ENCODE measurements around the gene APEH.
A peak's percentile ranks its signal among the peaks of the same experiment; 100 is the strongest.

The APEH gene

DNA sequence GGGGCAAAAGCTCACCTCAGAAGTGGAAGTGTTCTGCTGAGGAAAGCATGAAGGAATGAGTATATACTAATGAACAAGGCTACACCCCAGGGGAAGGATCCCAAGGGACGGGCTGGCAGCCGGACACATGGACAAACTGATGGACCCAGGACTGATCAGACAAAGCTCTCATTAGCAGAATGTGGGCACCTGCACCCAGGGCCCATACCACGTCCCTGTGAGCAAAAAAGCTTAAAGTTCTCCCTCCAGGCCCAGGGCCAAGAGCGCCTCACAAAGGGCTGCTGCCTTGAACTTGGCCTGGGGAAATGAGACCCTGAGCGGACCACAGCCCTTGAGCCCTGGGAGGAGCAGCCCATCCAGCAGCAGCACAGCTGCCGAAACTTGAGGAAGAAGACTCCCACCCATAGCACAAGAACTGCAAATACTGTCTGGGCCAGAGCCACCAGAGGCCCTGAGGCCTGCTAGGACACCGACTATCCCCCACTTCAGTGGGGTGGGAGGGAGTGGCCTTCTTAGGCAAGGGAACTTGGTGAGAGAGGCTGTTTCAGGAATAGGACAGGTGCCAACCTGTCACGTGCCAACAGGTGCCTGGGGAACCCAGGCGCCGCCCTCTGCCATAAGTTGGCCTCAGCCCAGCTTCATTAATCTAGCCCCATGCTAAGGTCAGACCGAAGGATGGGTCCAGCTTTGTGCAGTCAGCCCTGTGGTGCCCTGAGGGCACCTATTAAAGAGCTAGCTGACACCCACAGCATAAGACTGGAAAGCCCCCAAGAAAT is 51.9 kb downstream of the APEH start:
- peak overlapping the region in 1 of 2 donors; percentile 97 for H3K27ac ChIP-seq
- TF ChIP-seq, protein P1, sequence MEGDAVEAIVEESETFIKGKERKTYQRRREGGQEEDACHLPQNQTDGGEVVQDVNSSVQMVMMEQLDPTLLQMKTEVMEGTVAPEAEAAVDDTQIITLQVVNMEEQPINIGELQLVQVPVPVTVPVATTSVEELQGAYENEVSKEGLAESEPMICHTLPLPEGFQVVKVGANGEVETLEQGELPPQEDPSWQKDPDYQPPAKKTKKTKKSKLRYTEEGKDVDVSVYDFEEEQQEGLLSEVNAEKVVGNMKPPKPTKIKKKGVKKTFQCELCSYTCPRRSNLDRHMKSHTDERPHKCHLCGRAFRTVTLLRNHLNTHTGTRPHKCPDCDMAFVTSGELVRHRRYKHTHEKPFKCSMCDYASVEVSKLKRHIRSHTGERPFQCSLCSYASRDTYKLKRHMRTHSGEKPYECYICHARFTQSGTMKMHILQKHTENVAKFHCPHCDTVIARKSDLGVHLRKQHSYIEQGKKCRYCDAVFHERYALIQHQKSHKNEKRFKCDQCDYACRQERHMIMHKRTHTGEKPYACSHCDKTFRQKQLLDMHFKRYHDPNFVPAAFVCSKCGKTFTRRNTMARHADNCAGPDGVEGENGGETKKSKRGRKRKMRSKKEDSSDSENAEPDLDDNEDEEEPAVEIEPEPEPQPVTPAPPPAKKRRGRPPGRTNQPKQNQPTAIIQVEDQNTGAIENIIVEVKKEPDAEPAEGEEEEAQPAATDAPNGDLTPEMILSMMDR (IDR thresholded peaks at IDR 0.05), result no peak
- no peak overlapping the region for H3K4me3 ChIP-seq
- DNase-seq (ENCODE audit: low spot score), result no peak

DNA sequence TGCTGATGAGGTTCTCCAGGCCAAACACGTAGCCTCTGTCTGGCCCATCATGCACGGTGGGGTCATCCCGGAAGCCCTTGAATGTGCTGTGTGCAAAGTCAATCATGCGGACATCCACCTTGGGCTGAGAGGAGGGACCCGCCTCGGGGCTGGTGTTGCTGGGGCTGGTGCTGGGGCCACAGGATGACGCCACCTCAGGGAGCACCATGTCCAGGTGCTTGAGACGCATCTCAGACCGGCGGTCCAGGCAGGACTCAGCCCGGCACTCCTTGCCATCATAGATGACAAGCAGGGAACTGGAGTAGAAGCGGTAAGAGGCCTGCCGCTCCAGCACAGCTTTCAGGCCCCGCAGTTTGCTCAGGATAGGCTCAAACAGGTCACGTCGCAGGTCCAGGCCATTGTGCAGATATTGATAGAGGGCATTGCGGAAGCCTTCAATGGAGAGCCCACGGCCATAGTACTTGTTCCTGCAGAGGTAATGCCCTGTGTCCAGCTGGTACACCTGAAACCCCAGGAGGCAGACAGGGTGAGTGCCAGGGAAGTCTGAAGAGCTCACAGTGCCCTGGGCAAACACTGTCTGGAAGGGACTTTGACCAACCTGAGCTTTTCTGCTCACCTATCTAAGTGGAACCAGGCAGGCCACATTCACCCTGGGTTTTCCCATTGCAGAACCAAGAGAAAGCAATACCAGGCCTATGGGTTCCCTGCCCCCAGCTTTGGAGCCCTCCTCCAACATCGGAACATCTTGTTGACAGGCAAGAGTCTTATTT is 53.2 kb downstream of the APEH start:
- DNase-seq (ENCODE audit: low spot score), result no peak
- TF ChIP-seq, protein P1 (IDR thresholded peaks at IDR 0.05), result no peak
- Histone ChIP-seq H3K4me3 (no peak overlapping the region), H3K27ac (no peak overlapping the region)

DNA sequence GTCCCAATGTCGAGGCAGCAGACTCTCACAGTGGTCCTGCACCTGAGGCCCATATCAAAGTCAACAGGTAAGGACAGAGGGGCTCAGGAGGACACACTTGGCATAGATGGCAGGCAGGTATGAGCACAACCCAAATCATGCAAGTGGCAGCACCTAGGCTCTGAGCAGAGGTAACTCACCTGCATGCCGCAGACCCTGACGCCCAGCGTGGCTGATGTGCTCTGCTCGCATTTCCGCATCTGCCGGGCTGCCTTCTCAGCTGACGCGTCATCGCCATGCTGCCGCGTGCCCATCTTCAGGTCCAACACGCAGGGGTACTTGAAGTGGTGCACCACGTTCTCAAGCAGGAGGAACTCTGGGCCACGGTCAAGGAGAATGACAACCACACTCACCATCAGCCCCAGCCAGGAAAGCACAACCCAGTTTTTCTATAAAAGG is 53.8 kb downstream of the APEH start:
- no peak overlapping the region for H3K4me3 ChIP-seq
- TF ChIP-seq, protein P1 (IDR thresholded peaks at IDR 0.05), result no peak
- H3K27ac ChIP-seq, result no peak overlapping the region
- no peak for DNase-seq (ENCODE audit: low spot score)

DNA sequence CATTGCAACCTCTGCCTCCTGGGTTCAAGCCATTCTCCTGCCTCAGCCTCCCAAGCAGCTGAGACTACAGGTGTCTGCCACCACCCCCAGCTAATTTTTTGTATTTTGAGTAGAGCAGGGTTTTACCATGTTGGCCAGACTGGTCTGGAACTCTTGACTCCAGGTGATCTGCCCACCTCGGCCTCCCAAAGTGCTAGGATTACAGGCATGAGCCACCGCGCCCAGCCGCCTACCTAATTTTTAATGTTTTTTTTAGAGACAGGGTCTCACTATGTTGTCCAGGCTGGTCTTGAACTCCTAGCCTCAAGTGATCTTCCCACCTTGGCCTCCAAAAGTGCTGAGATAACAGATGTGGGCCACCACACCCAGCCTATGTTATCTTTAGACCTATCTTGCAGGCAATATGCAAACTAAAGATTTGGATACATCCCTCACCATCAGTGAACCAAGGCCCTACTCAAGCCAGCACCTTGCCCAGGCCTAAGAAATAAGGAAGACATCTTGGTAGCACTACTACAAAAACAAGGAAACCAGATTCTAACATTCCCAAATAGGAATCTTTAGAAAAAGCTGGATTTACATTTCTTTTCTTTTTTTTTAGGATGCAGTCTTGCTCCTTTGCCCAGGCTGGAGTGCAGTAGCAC is 55.9 kb downstream of the APEH start:
- no peak for DNase-seq (ENCODE audit: low spot score)
- no peak overlapping the region for H3K27ac ChIP-seq
- TF ChIP-seq, protein P1 (IDR thresholded peaks at IDR 0.05), result no peak
- no peak overlapping the region for H3K4me3 ChIP-seq

DNA sequence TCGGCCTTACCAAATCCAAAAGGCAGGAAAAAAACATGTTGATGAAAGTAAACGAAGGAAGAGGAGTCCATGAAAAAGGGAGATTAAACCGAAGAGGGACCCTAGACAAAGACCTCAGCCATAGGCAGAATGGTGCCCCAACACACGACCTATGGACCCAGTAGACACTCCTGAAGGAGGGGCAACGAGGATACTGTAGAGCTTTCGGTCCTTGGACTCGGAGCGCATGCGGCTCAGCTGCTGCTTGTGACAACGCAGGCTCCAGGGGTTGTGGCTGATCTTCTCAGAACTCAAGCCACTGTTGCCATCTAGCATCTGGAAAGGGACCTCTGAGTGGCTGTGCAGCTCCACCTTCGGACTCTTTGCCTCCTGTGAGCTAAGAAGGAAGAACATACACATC is 58.4 kb downstream of the APEH start:
- Histone ChIP-seq H3K4me3 (no peak overlapping the region), H3K27ac (no peak overlapping the region)
- DNase-seq (ENCODE audit: low spot score), result no peak
- TF ChIP-seq, protein P1 (IDR thresholded peaks at IDR 0.05), result no peak

DNA sequence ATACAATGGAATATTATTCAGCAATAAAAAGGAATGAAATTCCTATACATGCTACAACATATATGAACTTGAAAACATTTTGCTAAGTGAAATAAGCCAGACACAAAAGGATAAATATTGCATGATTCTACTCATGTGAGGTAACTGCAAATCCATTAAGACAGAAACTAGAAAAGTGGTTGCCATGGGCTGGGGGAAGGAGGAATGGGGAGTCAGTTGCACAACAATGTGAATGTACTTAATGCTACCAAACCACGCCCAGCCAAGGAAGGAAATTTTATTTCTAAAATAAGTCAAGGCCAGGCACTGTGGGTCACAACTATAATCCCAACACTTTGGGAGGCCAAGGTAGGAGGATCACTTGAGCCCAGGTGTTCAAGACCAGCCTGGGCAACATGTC is 59.4 kb downstream of the APEH start:
- no peak for DNase-seq (ENCODE audit: low spot score)
- TF ChIP-seq, protein P1 (IDR thresholded peaks at IDR 0.05), result no peak
- Histone ChIP-seq H3K4me3 (no peak overlapping the region), H3K27ac (no peak overlapping the region)

Measured in coronary artery (tissue), 2 donors.